ENCODE measurements around the gene SLIT1. TPM values are rescaled to one million over a fixed set of nuclear protein-coding genes. Genes with fewer than 3 reads are reported as not detected.

The SLIT1 gene
- total and polyA plus RNA-seq, 2 donors (not counting 1 experiment from before 2014, with no cell fraction given) = 0.15 to 0.49 TPM

GRCh38 chr10:97171001-97171400 is 14.8 kb downstream of the SLIT1 start:
- DNase-seq (no peak), ATAC-seq (ENCODE audit: low read depth) (no peak)
- no peak overlapping the region for H3K4me3 Mint-ChIP-seq
- Histone ChIP-seq H3K79me2 (ENCODE audit: control insufficient read depth, insufficient read depth, low read length) (no peaks in the 10 kb centered on the region), H3K27me3 (replicated peaks in 1 of 4; ENCODE audit: control extremely low read depth in 1 of 4, control insufficient read depth in 3 of 4, insufficient read depth in 4 of 4, low read length in 3 of 4) (peaks cover 0 to 6% (median under 1%) of the 10 kb centered on the region in 4 experiments), H3K4me3 (ENCODE audit: control extremely low read depth in 1 of 5, extremely low read depth in 1 of 5, insufficient read depth in 1 of 5, low read depth in 2 of 5, low read length in 4 of 5) (no peak overlapping the region), H3K9ac (ENCODE audit: low read length) (no peak overlapping the region), H4K20me1 (ENCODE audit: control insufficient read depth, insufficient read depth, low read length, poor library complexity, severe bottlenecking) (no peaks in the 10 kb centered on the region), H3K4me1 (ENCODE audit: control insufficient read depth in 2 of 2, insufficient read depth in 2 of 2, low read length in 2 of 2) (no peaks in the 10 kb centered on the region), H3K36me3 (replicated peaks in 1 of 2; ENCODE audit: control extremely low read depth in 1 of 2, control insufficient read depth in 1 of 2, extremely low read depth in 1 of 2, insufficient read depth in 2 of 2, low read length in 1 of 2) (no peaks in the 10 kb centered on the region), H3K27ac (ENCODE audit: low read length in 2 of 2) (no peak overlapping the region), H3K4me2 (replicated peaks; ENCODE audit: low read depth, low read length, poor library complexity, severe bottlenecking) (no peak overlapping the region), H2AFZ (ENCODE audit: insufficient read depth, low read depth, low read length, poor library complexity, severe bottlenecking) (no peak overlapping the region), H3K9me3 (ENCODE audit: control extremely low read depth in 1 of 3, control insufficient read depth in 2 of 3, insufficient read depth in 1 of 3, low read length in 2 of 3) (no peaks in the 10 kb centered on the region)
- H3K4me1 Mint-ChIP-seq = no peaks in the 10 kb centered on the region
- ChIA-PET POLR2A (no interaction called here), CTCF (no interaction called here)
- H3K27ac Mint-ChIP-seq = no peak overlapping the region
- WGBS (ENCODE audit: insufficient coverage) = 55% methylated on average over 10 of the region's 13 CpGs
- peaks cover 31% of the 10 kb centered on the region for H3K27me3 Mint-ChIP-seq
- TF ChIP-seq EZH2 (IDR thresholded peaks at IDR 0.05; ENCODE audit: borderline replicate concordance, insufficient read depth, low read depth, low read length, poor library complexity, severe bottlenecking) = no peak
- TF ChIP-seq, protein P1, sequence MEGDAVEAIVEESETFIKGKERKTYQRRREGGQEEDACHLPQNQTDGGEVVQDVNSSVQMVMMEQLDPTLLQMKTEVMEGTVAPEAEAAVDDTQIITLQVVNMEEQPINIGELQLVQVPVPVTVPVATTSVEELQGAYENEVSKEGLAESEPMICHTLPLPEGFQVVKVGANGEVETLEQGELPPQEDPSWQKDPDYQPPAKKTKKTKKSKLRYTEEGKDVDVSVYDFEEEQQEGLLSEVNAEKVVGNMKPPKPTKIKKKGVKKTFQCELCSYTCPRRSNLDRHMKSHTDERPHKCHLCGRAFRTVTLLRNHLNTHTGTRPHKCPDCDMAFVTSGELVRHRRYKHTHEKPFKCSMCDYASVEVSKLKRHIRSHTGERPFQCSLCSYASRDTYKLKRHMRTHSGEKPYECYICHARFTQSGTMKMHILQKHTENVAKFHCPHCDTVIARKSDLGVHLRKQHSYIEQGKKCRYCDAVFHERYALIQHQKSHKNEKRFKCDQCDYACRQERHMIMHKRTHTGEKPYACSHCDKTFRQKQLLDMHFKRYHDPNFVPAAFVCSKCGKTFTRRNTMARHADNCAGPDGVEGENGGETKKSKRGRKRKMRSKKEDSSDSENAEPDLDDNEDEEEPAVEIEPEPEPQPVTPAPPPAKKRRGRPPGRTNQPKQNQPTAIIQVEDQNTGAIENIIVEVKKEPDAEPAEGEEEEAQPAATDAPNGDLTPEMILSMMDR (IDR thresholded peaks at IDR 0.05) = no peak
- H3K9me3 Mint-ChIP-seq (ENCODE audit: insufficient read depth) = no peaks in the 10 kb centered on the region
- intact Hi-C loops (cut with micrococcal nuclease) = no loop called here

- Histone ChIP-seq H3K27ac (ENCODE audit: low read length in 2 of 2) (no peak overlapping the region), H4K20me1 (ENCODE audit: control insufficient read depth, insufficient read depth, low read length, poor library complexity, severe bottlenecking) (no peaks in the 10 kb centered on the region), H3K4me2 (replicated peaks; ENCODE audit: low read depth, low read length, poor library complexity, severe bottlenecking) (no peak overlapping the region), H3K27me3 (replicated peaks in 1 of 4; ENCODE audit: control extremely low read depth in 1 of 4, control insufficient read depth in 3 of 4, insufficient read depth in 4 of 4, low read length in 3 of 4) (peaks cover 0 to 2% (median 0%) of the 10 kb centered on the region in 4 experiments), H3K9ac (ENCODE audit: low read length) (no peak overlapping the region), H3K9me3 (ENCODE audit: control extremely low read depth in 1 of 3, control insufficient read depth in 2 of 3, insufficient read depth in 1 of 3, low read length in 2 of 3) (no peaks in the 10 kb centered on the region), H3K36me3 (replicated peaks in 1 of 2; ENCODE audit: control extremely low read depth in 1 of 2, control insufficient read depth in 1 of 2, extremely low read depth in 1 of 2, insufficient read depth in 2 of 2, low read length in 1 of 2) (no peaks in the 10 kb centered on the region), H3K4me1 (ENCODE audit: control insufficient read depth in 2 of 2, insufficient read depth in 2 of 2, low read length in 2 of 2) (no peaks in the 10 kb centered on the region), H3K4me3 (ENCODE audit: control extremely low read depth in 1 of 5, extremely low read depth in 1 of 5, insufficient read depth in 1 of 5, low read depth in 2 of 5, low read length in 4 of 5) (no peak overlapping the region), H3K79me2 (ENCODE audit: control insufficient read depth, insufficient read depth, low read length) (no peaks in the 10 kb centered on the region), H2AFZ (ENCODE audit: insufficient read depth, low read depth, low read length, poor library complexity, severe bottlenecking) (no peak overlapping the region)
- TF ChIP-seq, protein P1 (IDR thresholded peaks at IDR 0.05) = no peak
- no peak for TF ChIP-seq EZH2 (IDR thresholded peaks at IDR 0.05; ENCODE audit: borderline replicate concordance, insufficient read depth, low read depth, low read length, poor library complexity, severe bottlenecking)
- intact Hi-C loops (cut with micrococcal nuclease) = no loop called here
- WGBS (ENCODE audit: insufficient coverage) = 87% methylated on average over 10 of the region's 14 CpGs
- H3K4me3 Mint-ChIP-seq = no peak overlapping the region
- ChIA-PET CTCF (interaction anchor here (0.5 kb wide), 1 partner anchor 40 kb away, joined by 6 read pairs; no protein-coding TSS in a partner anchor), POLR2A (no interaction called here)
- H3K9me3 Mint-ChIP-seq (ENCODE audit: insufficient read depth) = no peaks in the 10 kb centered on the region
- no peaks in the 10 kb centered on the region for H3K4me1 Mint-ChIP-seq
- DNase-seq = no peak
- H3K27ac Mint-ChIP-seq = no peak overlapping the region
- peaks cover 27% of the 10 kb centered on the region for H3K27me3 Mint-ChIP-seq
- ATAC-seq (ENCODE audit: low read depth) = no peak
These were observed 15.7 kb downstream of the SLIT1 start for GRCh38 chr10:97169911-97170693.
